ENCODE results near the gene ACIN1. TPM values are rescaled to one million over a fixed set of nuclear protein-coding genes. Genes with fewer than 3 reads are reported as not detected.

The ACIN1 gene
- total and polyA plus RNA-seq, 9 of the 15 experiments (the other 6 are each of a cell fraction or from before 2014, with no cell fraction given), result 5.0 to 196 (median 129) TPM

DNA sequence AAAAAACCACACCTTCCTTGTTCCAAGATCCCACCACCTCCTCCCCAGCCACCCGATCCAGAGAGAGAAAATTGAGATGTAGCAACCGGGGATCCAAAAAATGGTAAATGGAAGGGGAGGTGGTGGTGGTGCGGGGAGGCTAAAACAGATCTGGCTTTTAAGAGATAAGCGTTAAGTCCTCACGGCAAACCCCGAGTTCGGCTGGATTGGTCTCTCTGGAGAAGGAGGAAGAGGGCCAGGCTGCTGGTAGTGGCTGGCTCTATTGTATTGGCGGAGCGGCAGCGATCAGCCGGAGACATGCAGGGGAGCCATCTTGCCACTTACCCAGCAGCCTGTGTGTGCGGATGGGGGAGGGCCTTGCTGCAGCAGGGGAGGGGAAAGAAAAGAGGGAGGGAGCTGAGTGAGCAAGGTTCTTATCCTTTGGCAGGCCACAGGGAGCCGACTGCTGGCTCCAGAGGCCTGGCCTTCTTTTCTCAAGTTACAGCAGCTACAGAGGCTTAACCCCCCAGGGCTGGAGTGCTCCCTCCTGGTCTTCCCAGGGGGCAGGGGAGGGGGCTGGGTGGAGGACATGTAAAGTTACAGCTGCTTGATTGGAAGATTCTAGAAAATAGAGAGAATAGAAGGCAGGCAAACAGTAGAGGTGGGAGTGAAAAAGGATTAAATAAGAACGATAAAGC is 23.6 kb downstream of the ACIN1 start (continued):
- TF ChIP-seq PHF21A (IDR thresholded peaks at IDR 0.05; ENCODE audit: borderline replicate concordance, low read depth) (no peak), LCOR (CRISPR knock-in tag; IDR thresholded peaks at IDR 0.05) (peak; percentile 63; the same call in 1 of the 2 replicates), NFXL1 (CRISPR knock-in tag; IDR thresholded peaks at IDR 0.05) (no peak), RAD51 (IDR thresholded peaks at IDR 0.05; ENCODE audit: borderline replicate concordance, low read depth) (no peak), CCNT2 (IDR thresholded peaks at IDR 0.05; ENCODE audit: borderline replicate concordance, extremely low read depth, insufficient read length, low read depth, low read length) (no peak), ZNF699 (CRISPR knock-in tag; IDR thresholded peaks at IDR 0.05; ENCODE audit: insufficient replicate concordance) (no peak), SAP30 (IDR thresholded peaks at IDR 0.05; ENCODE audit: borderline replicate concordance, insufficient read depth, low read depth, low read length, poor library complexity, severe bottlenecking) (no peak), MAFF (IDR thresholded peaks at IDR 0.05; ENCODE audit: low read length) (no peak), ETV6 (IDR thresholded peaks at IDR 0.05; ENCODE audit: borderline replicate concordance in 1 of 2, low read depth in 2 of 2, low read length in 1 of 2) (no peak), ETV6 (CRISPR knock-in tag; IDR thresholded peaks at IDR 0.05; ENCODE audit: borderline replicate concordance) (no peak), POLR3G (IDR thresholded peaks at IDR 0.05; ENCODE audit: extremely low read depth, insufficient read length, insufficient replicate concordance) (no peak), ZNF830 (CRISPR knock-in tag; IDR thresholded peaks at IDR 0.05) (no peak), JUN (IDR thresholded peaks at IDR 0.05; ENCODE audit: borderline replicate concordance, low read depth, low read length) (no peak), JUN (CRISPR knock-in tag; IDR thresholded peaks at IDR 0.05; ENCODE audit: borderline replicate concordance) (no peak), GATAD2B (IDR thresholded peaks at IDR 0.05; ENCODE audit: borderline replicate concordance) (no peak), NRF1 (conservative IDR thresholded peaks at IDR 0.05 in 1 of 2, IDR thresholded peaks at IDR 0.05 in 1 of 2) (peak in 1 of 2 experiments; percentile 31; a peak in 1 of 4 replicates)
- TF ChIP-seq, protein P1, sequence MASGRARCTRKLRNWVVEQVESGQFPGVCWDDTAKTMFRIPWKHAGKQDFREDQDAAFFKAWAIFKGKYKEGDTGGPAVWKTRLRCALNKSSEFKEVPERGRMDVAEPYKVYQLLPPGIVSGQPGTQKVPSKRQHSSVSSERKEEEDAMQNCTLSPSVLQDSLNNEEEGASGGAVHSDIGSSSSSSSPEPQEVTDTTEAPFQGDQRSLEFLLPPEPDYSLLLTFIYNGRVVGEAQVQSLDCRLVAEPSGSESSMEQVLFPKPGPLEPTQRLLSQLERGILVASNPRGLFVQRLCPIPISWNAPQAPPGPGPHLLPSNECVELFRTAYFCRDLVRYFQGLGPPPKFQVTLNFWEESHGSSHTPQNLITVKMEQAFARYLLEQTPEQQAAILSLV (tag; IDR thresholded peaks at IDR 0.05), result no peak
- TF ChIP-seq, protein P2, sequence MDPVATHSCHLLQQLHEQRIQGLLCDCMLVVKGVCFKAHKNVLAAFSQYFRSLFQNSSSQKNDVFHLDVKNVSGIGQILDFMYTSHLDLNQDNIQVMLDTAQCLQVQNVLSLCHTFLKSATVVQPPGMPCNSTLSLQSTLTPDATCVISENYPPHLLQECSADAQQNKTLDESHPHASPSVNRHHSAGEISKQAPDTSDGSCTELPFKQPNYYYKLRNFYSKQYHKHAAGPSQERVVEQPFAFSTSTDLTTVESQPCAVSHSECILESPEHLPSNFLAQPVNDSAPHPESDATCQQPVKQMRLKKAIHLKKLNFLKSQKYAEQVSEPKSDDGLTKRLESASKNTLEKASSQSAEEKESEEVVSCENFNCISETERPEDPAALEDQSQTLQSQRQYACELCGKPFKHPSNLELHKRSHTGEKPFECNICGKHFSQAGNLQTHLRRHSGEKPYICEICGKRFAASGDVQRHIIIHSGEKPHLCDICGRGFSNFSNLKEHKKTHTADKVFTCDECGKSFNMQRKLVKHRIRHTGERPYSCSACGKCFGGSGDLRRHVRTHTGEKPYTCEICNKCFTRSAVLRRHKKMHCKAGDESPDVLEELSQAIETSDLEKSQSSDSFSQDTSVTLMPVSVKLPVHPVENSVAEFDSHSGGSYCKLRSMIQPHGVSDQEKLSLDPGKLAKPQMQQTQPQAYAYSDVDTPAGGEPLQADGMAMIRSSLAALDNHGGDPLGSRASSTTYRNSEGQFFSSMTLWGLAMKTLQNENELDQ (CRISPR knock-in tag; IDR thresholded peaks at IDR 0.05; ENCODE audit: borderline replicate concordance), result no peak
- TF ChIP-seq, protein P3, sequence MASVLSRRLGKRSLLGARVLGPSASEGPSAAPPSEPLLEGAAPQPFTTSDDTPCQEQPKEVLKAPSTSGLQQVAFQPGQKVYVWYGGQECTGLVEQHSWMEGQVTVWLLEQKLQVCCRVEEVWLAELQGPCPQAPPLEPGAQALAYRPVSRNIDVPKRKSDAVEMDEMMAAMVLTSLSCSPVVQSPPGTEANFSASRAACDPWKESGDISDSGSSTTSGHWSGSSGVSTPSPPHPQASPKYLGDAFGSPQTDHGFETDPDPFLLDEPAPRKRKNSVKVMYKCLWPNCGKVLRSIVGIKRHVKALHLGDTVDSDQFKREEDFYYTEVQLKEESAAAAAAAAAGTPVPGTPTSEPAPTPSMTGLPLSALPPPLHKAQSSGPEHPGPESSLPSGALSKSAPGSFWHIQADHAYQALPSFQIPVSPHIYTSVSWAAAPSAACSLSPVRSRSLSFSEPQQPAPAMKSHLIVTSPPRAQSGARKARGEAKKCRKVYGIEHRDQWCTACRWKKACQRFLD (CRISPR knock-in tag; IDR thresholded peaks at IDR 0.05), result no peak
- TF ChIP-seq, protein P4, sequence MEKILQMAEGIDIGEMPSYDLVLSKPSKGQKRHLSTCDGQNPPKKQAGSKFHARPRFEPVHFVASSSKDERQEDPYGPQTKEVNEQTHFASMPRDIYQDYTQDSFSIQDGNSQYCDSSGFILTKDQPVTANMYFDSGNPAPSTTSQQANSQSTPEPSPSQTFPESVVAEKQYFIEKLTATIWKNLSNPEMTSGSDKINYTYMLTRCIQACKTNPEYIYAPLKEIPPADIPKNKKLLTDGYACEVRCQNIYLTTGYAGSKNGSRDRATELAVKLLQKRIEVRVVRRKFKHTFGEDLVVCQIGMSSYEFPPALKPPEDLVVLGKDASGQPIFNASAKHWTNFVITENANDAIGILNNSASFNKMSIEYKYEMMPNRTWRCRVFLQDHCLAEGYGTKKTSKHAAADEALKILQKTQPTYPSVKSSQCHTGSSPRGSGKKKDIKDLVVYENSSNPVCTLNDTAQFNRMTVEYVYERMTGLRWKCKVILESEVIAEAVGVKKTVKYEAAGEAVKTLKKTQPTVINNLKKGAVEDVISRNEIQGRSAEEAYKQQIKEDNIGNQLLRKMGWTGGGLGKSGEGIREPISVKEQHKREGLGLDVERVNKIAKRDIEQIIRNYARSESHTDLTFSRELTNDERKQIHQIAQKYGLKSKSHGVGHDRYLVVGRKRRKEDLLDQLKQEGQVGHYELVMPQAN (IDR thresholded peaks at IDR 0.05; ENCODE audit: borderline replicate concordance), result no peak

Data from K562 (cell line).